Lower lobe of right lung (tissue), 2 donors: ENCODE results near the gene BNC1. TPM values are rescaled to one million over a fixed set of nuclear protein-coding genes. Genes with fewer than 3 reads are reported as not detected.

ENCODE experiments used
- ATAC-seq, 2 donors: fragments of 200-7000 bp; cut with Tn5 transposase; one replicate each; pipeline ENCODE4 v1.9.1; 2020 to 2022; ENCODE audit warnings: mild to moderate bottlenecking in 2 of 2, moderate library complexity in 2 of 2
- DNase-seq: peaks from one replicate; pipeline ENCODE4 v3.0.0-alpha.2; 2020
- H3K27ac ChIP-seq: fragments of 200-600 bp; one replicate; pipeline ENCODE4 v1.8.0; 2022
- H3K27me3 ChIP-seq: fragments of 200-600 bp; one replicate; pipeline ENCODE4 v1.8.0; 2022; ENCODE audit warnings: low read depth
- H3K36me3 ChIP-seq: fragments of 200-600 bp; one replicate; pipeline ENCODE4 v1.8.0; 2022; ENCODE audit warnings: mild to moderate bottlenecking
- H3K4me1 ChIP-seq: fragments of 200-600 bp; one replicate; pipeline ENCODE4 v1.8.0; 2022
- H3K4me3 ChIP-seq: fragments of 200-600 bp; one replicate; pipeline ENCODE4 v1.8.0; 2022; ENCODE audit warnings: mild to moderate bottlenecking
- H3K9me3 ChIP-seq: fragments of 200-600 bp; one replicate; pipeline ENCODE4 v1.8.0; 2022
- intact Hi-C: fragments of 100-400 bp; cut with DNase I; formaldehyde crosslinking; loops from one replicate; pipeline ENCODE4 v1.11.0; 2022
- total RNA-seq: library from RNA; stranded (reverse); fragmentation: NEBNext Ultra II Directional; extraction: Animal tissue kit (Norgen Biotek cat#: 25700); gene quantifications from one replicate; pipeline ENCODE4 v1.2.1, GENCODE V29; 2021
- TF ChIP-seq, protein P1 (sequence below): fragments of 200-600 bp; IDR thresholded peaks from one replicate; pipeline ENCODE4 v1.8.0; 2022; ENCODE audit warnings: antibody characterized with exemption, mild to moderate bottlenecking
- donor health status: DM: no; HTN: yes; CAD: no; lungs with severe emphysema.

The BNC1 gene
- total RNA-seq, 1 donor from 2014 or later: 0.21 TPM

DNA sequence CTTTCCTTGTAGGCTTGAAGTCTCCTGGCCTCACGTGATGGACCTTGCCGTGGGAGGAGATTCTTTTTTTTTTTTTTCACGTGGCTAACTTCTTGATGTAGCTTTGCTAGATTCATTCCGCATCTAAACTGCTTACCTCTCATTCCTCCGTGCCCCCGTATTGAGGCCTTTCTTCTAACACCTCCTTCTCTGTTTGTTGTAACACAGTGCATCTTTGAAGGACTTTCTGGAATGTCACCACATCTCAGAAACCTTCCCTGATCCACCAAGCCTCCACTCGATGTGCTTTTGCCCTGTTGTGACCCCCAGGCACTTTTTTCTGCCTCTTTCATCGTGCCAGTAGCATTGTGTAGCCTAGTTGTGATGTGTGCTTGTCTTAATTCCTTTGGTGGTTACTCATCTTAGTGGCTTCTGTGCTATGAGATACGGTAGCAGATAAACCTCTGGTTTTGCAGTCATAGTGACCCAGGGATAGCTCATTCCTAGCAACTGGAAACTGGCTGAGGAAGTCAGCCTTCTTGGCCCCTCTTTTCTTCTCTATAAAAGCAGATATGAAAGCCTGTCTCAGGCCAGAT lies 1.6 kb upstream of the BNC1 start:
- DNase-seq: no peak
- Histone ChIP-seq H3K36me3 (no peaks in the 10 kb centered on the region), H3K27me3 (peaks cover 50% of the 10 kb centered on the region), H3K9me3 (no peaks in the 10 kb centered on the region), H3K4me3 (no peak overlapping the region), H3K27ac (no peak overlapping the region), H3K4me1 (peaks cover 7% of the 10 kb centered on the region)
- intact Hi-C loops: no loop called here
- TF ChIP-seq, protein P1, sequence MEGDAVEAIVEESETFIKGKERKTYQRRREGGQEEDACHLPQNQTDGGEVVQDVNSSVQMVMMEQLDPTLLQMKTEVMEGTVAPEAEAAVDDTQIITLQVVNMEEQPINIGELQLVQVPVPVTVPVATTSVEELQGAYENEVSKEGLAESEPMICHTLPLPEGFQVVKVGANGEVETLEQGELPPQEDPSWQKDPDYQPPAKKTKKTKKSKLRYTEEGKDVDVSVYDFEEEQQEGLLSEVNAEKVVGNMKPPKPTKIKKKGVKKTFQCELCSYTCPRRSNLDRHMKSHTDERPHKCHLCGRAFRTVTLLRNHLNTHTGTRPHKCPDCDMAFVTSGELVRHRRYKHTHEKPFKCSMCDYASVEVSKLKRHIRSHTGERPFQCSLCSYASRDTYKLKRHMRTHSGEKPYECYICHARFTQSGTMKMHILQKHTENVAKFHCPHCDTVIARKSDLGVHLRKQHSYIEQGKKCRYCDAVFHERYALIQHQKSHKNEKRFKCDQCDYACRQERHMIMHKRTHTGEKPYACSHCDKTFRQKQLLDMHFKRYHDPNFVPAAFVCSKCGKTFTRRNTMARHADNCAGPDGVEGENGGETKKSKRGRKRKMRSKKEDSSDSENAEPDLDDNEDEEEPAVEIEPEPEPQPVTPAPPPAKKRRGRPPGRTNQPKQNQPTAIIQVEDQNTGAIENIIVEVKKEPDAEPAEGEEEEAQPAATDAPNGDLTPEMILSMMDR: no peak
- no peak for ATAC-seq

DNA sequence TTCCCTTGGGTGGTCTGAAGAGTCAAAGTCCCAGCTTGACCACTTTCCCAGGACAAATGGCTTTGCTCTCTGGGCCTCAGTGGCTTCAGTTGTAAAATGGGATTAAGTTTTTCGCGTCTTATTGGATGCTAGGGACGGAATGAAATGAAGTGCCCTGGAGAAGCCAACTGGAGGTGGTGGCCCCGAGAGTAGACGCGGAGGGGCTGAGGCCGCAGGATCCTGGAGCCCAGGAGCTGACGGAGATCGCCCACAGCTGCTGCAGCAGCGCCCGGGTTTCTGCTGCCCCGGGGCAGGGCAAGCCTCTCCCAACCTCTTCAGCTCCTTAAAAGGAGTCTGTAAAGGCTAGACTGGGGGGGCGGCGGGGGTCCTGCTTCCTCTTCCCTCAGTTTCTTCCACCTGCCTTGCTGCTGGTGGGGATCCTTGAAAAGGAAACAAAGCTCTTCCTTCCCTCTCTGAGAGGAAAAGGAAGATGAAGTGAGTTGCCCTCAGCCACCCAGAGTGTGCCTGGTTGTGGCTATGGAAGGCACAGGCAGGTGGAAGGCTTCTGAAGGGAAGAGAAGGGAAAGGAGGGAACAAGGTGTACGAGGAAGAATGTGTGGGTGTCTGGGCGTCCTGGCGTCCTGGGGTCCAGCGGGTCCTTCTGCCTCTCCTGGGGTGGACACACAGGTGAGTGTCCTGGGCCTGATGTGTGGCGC lies 967 bp upstream of the BNC1 start:
- intact Hi-C loops: no loop called here
- Histone ChIP-seq H3K27me3 (peaks cover 56% of the 10 kb centered on the region), H3K9me3 (no peaks in the 10 kb centered on the region), H3K4me1 (peaks cover 7% of the 10 kb centered on the region), H3K27ac (no peak overlapping the region), H3K4me3 (no peak overlapping the region), H3K36me3 (no peaks in the 10 kb centered on the region)
- ATAC-seq (no peak), DNase-seq (no peak)
- TF ChIP-seq, protein P1: no peak

DNA sequence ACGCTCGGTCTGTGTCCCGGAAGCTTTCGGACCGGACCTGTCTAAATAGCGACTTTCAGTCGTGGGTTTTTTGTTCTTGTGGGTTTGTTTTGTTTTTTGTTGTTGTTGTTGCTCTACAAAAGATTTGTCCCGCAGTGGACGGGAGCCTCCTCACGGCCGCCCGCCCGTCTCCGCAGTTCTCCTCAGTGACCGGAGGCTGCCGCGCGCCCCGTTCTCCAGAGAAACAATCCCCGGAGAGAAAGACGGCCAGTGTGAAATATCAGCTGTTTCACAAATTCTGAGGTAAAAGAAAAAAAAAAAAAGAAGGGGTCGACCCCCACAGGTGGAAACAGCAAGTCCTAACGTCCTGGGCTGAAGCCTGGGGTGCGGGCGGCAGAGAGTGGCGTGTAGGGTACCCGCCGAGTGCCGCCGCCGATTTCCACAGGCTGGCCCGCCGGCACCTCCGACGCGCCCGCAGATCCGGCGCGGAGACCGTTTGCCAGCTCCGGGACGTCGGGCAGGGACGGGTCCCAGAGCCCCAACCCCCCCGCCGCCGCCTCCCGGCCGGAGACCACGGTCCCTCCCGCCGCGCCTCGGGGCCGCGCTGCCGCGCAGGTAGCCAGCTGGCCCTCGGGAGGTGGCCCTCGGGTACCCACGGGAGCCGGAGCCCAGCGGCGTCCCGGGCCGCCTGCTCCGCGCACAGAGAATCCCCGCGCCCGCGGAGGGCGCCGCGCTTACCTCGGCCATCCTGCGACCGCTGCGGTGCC lies 478 bp downstream of the BNC1 start:
- no peaks in the 10 kb centered on the region for H3K9me3 ChIP-seq
- H3K27me3 ChIP-seq: peaks cover 71% of the 10 kb centered on the region
- H3K27ac ChIP-seq: no peak overlapping the region
- peaks cover 7% of the 10 kb centered on the region for H3K4me1 ChIP-seq
- ATAC-seq (peak in 1 of 2 donors; percentile 26), DNase-seq (no peak)
- H3K36me3 ChIP-seq: no peaks in the 10 kb centered on the region
- TF ChIP-seq, protein P1: no peak
- peak overlapping the region; percentile 49 for H3K4me3 ChIP-seq
- intact Hi-C loops: no loop called here

DNA sequence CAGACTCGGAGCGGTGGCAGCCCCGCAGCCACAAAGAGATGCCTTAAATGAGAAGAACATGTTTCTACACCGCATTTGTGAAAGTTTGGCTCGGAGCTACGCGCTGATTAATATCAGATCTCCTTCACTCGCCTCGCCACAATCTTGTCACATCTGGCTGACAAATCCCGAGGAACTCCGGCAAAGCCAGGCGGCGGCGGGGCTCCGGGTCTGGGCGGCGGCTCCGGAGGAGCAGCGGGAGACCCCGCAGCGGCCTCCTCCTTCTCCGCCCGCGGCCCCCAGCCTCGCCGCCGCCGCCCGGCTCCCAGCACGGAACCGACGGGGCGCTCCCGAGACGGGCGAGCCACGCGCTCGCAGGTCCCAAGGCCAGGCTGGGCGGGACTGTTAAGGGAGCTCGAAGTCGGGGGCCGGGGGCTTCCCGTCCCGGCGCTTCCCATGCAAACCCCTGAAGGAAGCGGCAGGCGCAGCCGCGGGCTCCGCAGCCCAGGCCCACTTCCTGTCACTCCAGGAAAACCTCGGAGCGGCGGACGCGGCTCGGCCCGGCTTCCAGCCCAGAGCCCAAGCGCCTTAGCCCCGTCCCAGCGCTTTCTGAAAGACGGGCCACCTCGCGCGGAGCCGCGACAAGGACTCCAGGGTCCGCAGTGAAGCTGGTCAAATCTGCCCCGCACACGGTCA lies 1.2 kb downstream of the BNC1 start:
- peak; percentile 45 to 64 for ATAC-seq
- H3K27me3 ChIP-seq: peaks cover 78% of the 10 kb centered on the region
- no peak overlapping the region for H3K27ac ChIP-seq

DNA sequence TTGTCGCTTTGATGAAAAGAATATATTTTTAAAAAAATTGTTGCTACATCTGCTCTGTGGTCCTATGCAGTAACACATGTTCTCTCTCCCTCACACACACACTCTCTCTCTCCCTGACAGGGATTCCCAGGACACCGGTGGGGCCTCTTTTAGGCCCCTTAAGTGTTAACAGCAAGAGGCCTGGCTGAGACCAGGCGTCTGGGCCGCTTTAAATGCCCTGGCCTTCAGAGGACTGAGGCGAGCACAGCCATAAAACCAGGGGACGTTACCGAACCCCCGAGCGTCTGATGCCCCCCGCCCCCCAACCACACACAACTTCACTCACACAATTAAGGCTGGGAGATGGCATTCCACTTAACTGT lies 1.7 kb downstream of the BNC1 start:
- intact Hi-C loops: no loop called here
- Histone ChIP-seq H3K9me3 (no peaks in the 10 kb centered on the region), H3K27ac (no peak overlapping the region), H3K27me3 (peaks cover 79% of the 10 kb centered on the region), H3K36me3 (no peaks in the 10 kb centered on the region), H3K4me1 (peaks cover 7% of the 10 kb centered on the region), H3K4me3 (peak overlapping the region; percentile 49)
- TF ChIP-seq, protein P1: no peak
- DNase-seq: no peak
- peak in 1 of 2 donors; percentile 9 for ATAC-seq

More for the DNA sequence above, 1.2 kb downstream of the BNC1 start:
- Histone ChIP-seq H3K4me3 (peak overlapping the region; percentile 49), H3K9me3 (no peaks in the 10 kb centered on the region), H3K4me1 (peaks cover 7% of the 10 kb centered on the region), H3K36me3 (no peaks in the 10 kb centered on the region)
- intact Hi-C loops: no loop called here
- no peak for DNase-seq
- TF ChIP-seq, protein P1: no peak
